Neural cell (in vitro differentiated cells): ENCODE measurements around the gene CNKSR2.

Source experiments
- CTCF ChIP-seq: fragments of 450-650 bp; IDR thresholded peaks from 2 replicates; pipeline ENCODE4 v1.5.1; 2014; ENCODE audit warnings: antibody characterized with exemption, mild to moderate bottlenecking, moderate library complexity; ENCODE audit not compliant: poor library complexity, severe bottlenecking
- POLR2AphosphoS5 ChIP-seq: IDR thresholded peaks from 2 replicates; pipeline ENCODE4 v1.6.1; 2012
- REST ChIP-seq: IDR thresholded peaks from 2 replicates; pipeline ENCODE4 v1.6.1; 2012; ENCODE audit warnings: borderline replicate concordance

GRCh38 chrX:21493226-21493830 lies 119.1 kb downstream of the CNKSR2 start:
- TF ChIP-seq REST: no peak
- TF ChIP-seq CTCF: no peak
- no peak for TF ChIP-seq POLR2AphosphoS5
